NB4 (cell line): Measurements from ENCODE around the gene PPP3R1.

Experiments used
- DNase-seq: peaks from one replicate; pipeline ENCODE4 v3.0.0; 2010; ENCODE audit warnings: low read depth
- H3K4me3 ChIP-seq: one replicate; pipeline ENCODE4 v1.5.1; 2011; ENCODE audit warnings: mild to moderate bottlenecking, low read depth, low read length, moderate library complexity
- CTCF ChIP-seq: IDR thresholded peaks from one replicate; pipeline ENCODE4 v1.5.1; 2012; ENCODE audit warnings: low read depth, low read length
- MAX ChIP-seq: IDR thresholded peaks from 2 replicates; pipeline ENCODE4 v1.6.1; 2011; ENCODE audit warnings: low read depth, low read length
- MYC ChIP-seq: IDR thresholded peaks from 2 replicates; pipeline ENCODE4 v1.6.1; 2011; ENCODE audit warnings: low read depth, low read length
- POLR2A ChIP-seq: IDR thresholded peaks from 2 replicates; pipeline ENCODE4 v1.6.1; 2011; ENCODE audit warnings: mild to moderate bottlenecking; ENCODE audit not compliant: insufficient read length; ENCODE audit errors: extremely low read depth

Gene PPP3R1

GRCh38 chr2:68284896-68285295 lies 32.6 kb upstream of the PPP3R1 start:
- peak; percentile 31 for DNase-seq
- H3K4me3 ChIP-seq: no peak overlapping the region
- TF ChIP-seq CTCF (no peak), MYC (no peak), MAX (no peak), POLR2A (no peak)

- no peak for DNase-seq
- TF ChIP-seq MAX (no peak), POLR2A (no peak), MYC (no peak), CTCF (no peak)
- no peak overlapping the region for H3K4me3 ChIP-seq
These were observed 31.1 kb upstream of the PPP3R1 start for GRCh38 chr2:68283419-68283812.

GRCh38 chr2:68282811-68283418 lies 30.6 kb upstream of the PPP3R1 start:
- peak; percentile 57 for DNase-seq
- H3K4me3 ChIP-seq: no peak overlapping the region

GRCh38 chr2:68280796-68281195 lies 28.5 kb upstream of the PPP3R1 start:
- TF ChIP-seq MYC: no peak
- no peak for TF ChIP-seq CTCF
- TF ChIP-seq MAX: no peak
- H3K4me3 ChIP-seq: no peak overlapping the region
- no peak for DNase-seq

More at GRCh38 chr2:68282811-68283418, 30.6 kb upstream of the PPP3R1 start:
- TF ChIP-seq MAX (no peak), POLR2A (no peak), CTCF (peak; percentile 73), MYC (no peak)

- H3K4me3 ChIP-seq: no peak overlapping the region
- TF ChIP-seq MYC (no peak), POLR2A (no peak), MAX (no peak), CTCF (no peak)
- no peak for DNase-seq
These were observed 28.0 kb upstream of the PPP3R1 start for GRCh38 chr2:68280348-68280747.

GRCh38 chr2:68279691-68280090 lies 27.4 kb upstream of the PPP3R1 start:
- H3K4me3 ChIP-seq: no peak overlapping the region
- TF ChIP-seq CTCF: no peak
- no peak for TF ChIP-seq POLR2A
- TF ChIP-seq MYC: no peak
- TF ChIP-seq MAX: no peak
- no peak for DNase-seq
